Measurements from ENCODE around the gene ETV3. TPM values are rescaled to one million over a fixed set of nuclear protein-coding genes. Genes with fewer than 3 reads are reported as not detected.

The ETV3 gene
- total RNA-seq, 1 donor from 2014 or later: 14.6 TPM

- Histone ChIP-seq H3K9me3 (replicated peaks) (no peaks in the 10 kb centered on the region), H3K4me1 (peaks cover 43% of the 10 kb centered on the region), H3K36me3 (peaks cover 82% of the 10 kb centered on the region), H3K27me3 (ENCODE audit: low read depth) (no peaks in the 10 kb centered on the region), H3K27ac (replicated peaks) (no peak overlapping the region), H3K4me3 (no peak overlapping the region)
- DNase-seq: no peak
- no peak for TF ChIP-seq CTCF (IDR thresholded peaks at IDR 0.05; ENCODE audit: borderline replicate concordance)
- intact Hi-C loops (cut with micrococcal nuclease): no loop called here
These were observed 5.5 kb downstream of the ETV3 start for GRCh38 chr1:157132616-157133167.

- Histone ChIP-seq H3K27ac (replicated peaks) (no peak overlapping the region), H3K27me3 (ENCODE audit: low read depth) (no peaks in the 10 kb centered on the region), H3K36me3 (peaks cover 88% of the 10 kb centered on the region), H3K9me3 (replicated peaks) (no peaks in the 10 kb centered on the region), H3K4me1 (peaks cover 38% of the 10 kb centered on the region), H3K4me3 (no peak overlapping the region)
- intact Hi-C loops (cut with micrococcal nuclease): no loop called here
- no peak for TF ChIP-seq CTCF (IDR thresholded peaks at IDR 0.05; ENCODE audit: borderline replicate concordance)
- no peak for DNase-seq
These were observed 6.1 kb downstream of the ETV3 start for GRCh38 chr1:157132111-157132510.

- Histone ChIP-seq H3K4me3 (no peak overlapping the region), H3K4me1 (peaks cover 30% of the 10 kb centered on the region), H3K36me3 (peaks cover 91% of the 10 kb centered on the region), H3K27ac (replicated peaks) (no peak overlapping the region), H3K27me3 (ENCODE audit: low read depth) (no peaks in the 10 kb centered on the region), H3K9me3 (replicated peaks) (no peaks in the 10 kb centered on the region)
- TF ChIP-seq CTCF (IDR thresholded peaks at IDR 0.05; ENCODE audit: borderline replicate concordance): no peak
- intact Hi-C loops (cut with micrococcal nuclease): no loop called here
- no peak for DNase-seq
These were observed 6.9 kb downstream of the ETV3 start for GRCh38 chr1:157131281-157131680.

- Histone ChIP-seq H3K9me3 (replicated peaks) (no peaks in the 10 kb centered on the region), H3K36me3 (peaks cover 68% of the 10 kb centered on the region), H3K27me3 (ENCODE audit: low read depth) (no peaks in the 10 kb centered on the region), H3K4me3 (no peak overlapping the region), H3K27ac (replicated peaks) (no peak overlapping the region), H3K4me1 (peaks cover 8% of the 10 kb centered on the region)
- no peak for TF ChIP-seq CTCF (IDR thresholded peaks at IDR 0.05; ENCODE audit: borderline replicate concordance)
- no peak for DNase-seq
- intact Hi-C loops (cut with micrococcal nuclease): no loop called here
These were observed 13.3 kb downstream of the ETV3 start for GRCh38 chr1:157124855-157125254.

- Histone ChIP-seq H3K27ac (replicated peaks) (no peak overlapping the region), H3K4me3 (no peak overlapping the region), H3K27me3 (ENCODE audit: low read depth) (peaks cover 5% of the 10 kb centered on the region), H3K9me3 (replicated peaks) (no peaks in the 10 kb centered on the region), H3K36me3 (peaks cover 20% of the 10 kb centered on the region), H3K4me1 (peaks cover 14% of the 10 kb centered on the region)
- intact Hi-C loops (cut with micrococcal nuclease): no loop called here
- no peak for TF ChIP-seq CTCF (IDR thresholded peaks at IDR 0.05; ENCODE audit: borderline replicate concordance)
- DNase-seq: no peak
These were observed 18.7 kb downstream of the ETV3 start for GRCh38 chr1:157119448-157119847.
